HepG2 (cell line): ENCODE measurements around the gene ATP6V0A1. TPM values are rescaled to one million over a fixed set of nuclear protein-coding genes. Genes with fewer than 3 reads are reported as not detected.

Experiments
- ELF3 ChIP-seq: IDR thresholded peaks from 2 replicates; pipeline ENCODE4 v1.6.1; 2016; ENCODE audit warnings: missing genetic modification reagents, missing compliant biosample characterization
- HHEX ChIP-seq: IDR thresholded peaks from 2 replicates; pipeline ENCODE4 v1.6.1; 2016; ENCODE audit warnings: control low read depth
- JDP2 ChIP-seq: sonication (generic); formaldehyde crosslinking; IDR thresholded peaks from 2 replicates; pipeline ENCODE4 v1.8.1; 2022; ENCODE audit warnings: missing genetic modification reagents, borderline replicate concordance
- KLF16 ChIP-seq, 2 experiments: sonication (generic) in 1 of 2; formaldehyde crosslinking in 1 of 2; IDR thresholded peaks; 2 replicates each; pipeline versions ENCODE4 v1.6.1 to v1.8.0; 2016 to 2023; ENCODE audit warnings: missing genetic modification reagents in 2 of 2, missing compliant biosample characterization in 1 of 2
- NFE2 ChIP-seq: sonication (generic); formaldehyde crosslinking; IDR thresholded peaks from 2 replicates; pipeline ENCODE4 v1.4.0; 2020; ENCODE audit warnings: missing genetic modification reagents
- NFRKB ChIP-seq: fragments of 450-650 bp; IDR thresholded peaks from 2 replicates; pipeline ENCODE4 v1.6.1; 2017
- RCOR2 ChIP-seq: IDR thresholded peaks from 2 replicates; pipeline ENCODE4 v1.6.1; 2016; ENCODE audit warnings: missing biosample characterization, missing genetic modification reagents
- SMAD3 ChIP-seq: sonication (generic); formaldehyde crosslinking; IDR thresholded peaks from 2 replicates; pipeline ENCODE4 v1.4.0; 2020; ENCODE audit warnings: missing genetic modification reagents
- SNAI1 ChIP-seq: sonication (generic); formaldehyde crosslinking; IDR thresholded peaks from 2 replicates; pipeline ENCODE4 v1.5.0; 2020; ENCODE audit warnings: mild to moderate bottlenecking, missing genetic modification reagents, borderline replicate concordance
- ZNF138 ChIP-seq: sonication (generic); formaldehyde crosslinking; IDR thresholded peaks from 2 replicates; pipeline ENCODE4 v1.5.0; 2020; ENCODE audit warnings: mild to moderate bottlenecking, low read depth, missing genetic modification reagents
- ZNF317 ChIP-seq: sonication (generic); formaldehyde crosslinking; IDR thresholded peaks from 2 replicates; pipeline ENCODE4 v1.5.0; 2020; ENCODE audit warnings: mild to moderate bottlenecking, missing genetic modification reagents
- ZNF510 ChIP-seq: sonication (generic); formaldehyde crosslinking; IDR thresholded peaks from 2 replicates; pipeline ENCODE4 v1.4.0; 2020; ENCODE audit warnings: low read depth, mild to moderate bottlenecking, missing genetic modification reagents
- polyA plus RNA-seq, 8 experiments: library from polyadenylated mRNA; depleted of rRNA in 3 of 8; stranded (reverse) in 7 of 8; unstranded in 1 of 8; fragments of >200 nt; fragmentation: Illumina TruSeq in 4 of 8; extraction: Trizol in 4 of 8; gene quantifications; 2 replicates each; pipeline versions ENCODE4 v1.2.1 to v1.2.3, GENCODE V29; 2011 to 2016; ENCODE audit warnings: low read depth in 4 of 8, missing spikeins in 1 of 8, mixed read lengths in 1 of 8; ENCODE audit not compliant: insufficient read depth in 1 of 8
- total RNA-seq, 5 experiments: library from RNA; depleted of rRNA; stranded (reverse); fragments of >200 nt; fragmentation: Illumina TruSeq; extraction: Trizol; gene quantifications; 2 replicates each; pipeline ENCODE4 v1.2.3, GENCODE V29; 2016; ENCODE audit warnings: low read depth in 1 of 5
- TF ChIP-seq, protein P1 (sequence below): IDR thresholded peaks from 2 replicates; pipeline ENCODE4 v1.6.1; 2016; ENCODE audit warnings: control low read depth
- TF ChIP-seq, protein P2 (sequence below): fragments of 450-650 bp; IDR thresholded peaks from 2 replicates; pipeline ENCODE4 v1.6.1; 2016
- TF ChIP-seq, protein P3 (sequence below): sonication (generic); formaldehyde crosslinking; IDR thresholded peaks from 2 replicates; pipeline ENCODE4 v1.4.0; 2020; ENCODE audit warnings: mild to moderate bottlenecking, missing genetic modification reagents
- TF ChIP-seq, protein P4 (sequence below): sonication (generic); formaldehyde crosslinking; IDR thresholded peaks from 2 replicates; pipeline ENCODE4 v1.4.0; 2020; ENCODE audit warnings: missing genetic modification reagents
- TF ChIP-seq, protein P5 (sequence below): sonication (generic); formaldehyde crosslinking; IDR thresholded peaks from 2 replicates; pipeline ENCODE4 v1.5.1; 2020; ENCODE audit warnings: missing genetic modification reagents, mild to moderate bottlenecking, borderline replicate concordance
- TF ChIP-seq, protein P6 (sequence below): sonication (generic); formaldehyde crosslinking; IDR thresholded peaks from 2 replicates; pipeline ENCODE4 v1.5.0; 2020; ENCODE audit warnings: missing genetic modification reagents

The ATP6V0A1 gene
- total and polyA plus RNA-seq, 2 of the 13 experiments (the other 11 are each of a cell fraction or from before 2014, with no cell fraction given): 27.9 to 54.1 TPM

DNA sequence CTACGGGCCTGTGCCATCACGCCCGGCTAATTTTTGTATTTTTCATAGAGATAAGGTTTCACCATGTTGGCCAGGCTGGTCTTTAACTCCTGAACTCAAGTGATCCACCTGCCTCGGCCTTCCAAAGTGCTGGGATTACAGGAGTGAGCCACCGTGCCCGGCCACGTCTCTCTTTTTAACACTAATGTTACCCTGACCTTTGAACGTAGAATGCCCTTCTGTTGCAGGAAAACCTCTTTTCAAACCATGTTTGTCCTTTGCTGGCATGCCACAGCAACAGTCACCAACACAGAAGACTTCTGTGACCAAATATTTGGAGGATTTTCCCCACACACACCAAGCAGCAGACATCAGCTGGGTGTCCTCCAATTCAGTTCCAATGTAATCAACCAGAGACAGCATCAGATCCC, 86.2 kb downstream of the ATP6V0A1 start (continued):
- TF ChIP-seq, protein P1, sequence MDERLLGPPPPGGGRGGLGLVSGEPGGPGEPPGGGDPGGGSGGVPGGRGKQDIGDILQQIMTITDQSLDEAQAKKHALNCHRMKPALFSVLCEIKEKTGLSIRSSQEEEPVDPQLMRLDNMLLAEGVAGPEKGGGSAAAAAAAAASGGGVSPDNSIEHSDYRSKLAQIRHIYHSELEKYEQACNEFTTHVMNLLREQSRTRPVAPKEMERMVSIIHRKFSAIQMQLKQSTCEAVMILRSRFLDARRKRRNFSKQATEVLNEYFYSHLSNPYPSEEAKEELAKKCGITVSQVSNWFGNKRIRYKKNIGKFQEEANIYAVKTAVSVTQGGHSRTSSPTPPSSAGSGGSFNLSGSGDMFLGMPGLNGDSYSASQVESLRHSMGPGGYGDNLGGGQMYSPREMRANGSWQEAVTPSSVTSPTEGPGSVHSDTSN: no peak
- TF ChIP-seq HHEX (CRISPR knock-in tag) (no peak), ZNF510 (CRISPR knock-in tag) (no peak), NFRKB (no peak), SNAI1 (CRISPR knock-in tag) (no peak), KLF16 (CRISPR knock-in tag; IDR thresholded peaks at IDR 0.05) (no peak), ZNF138 (CRISPR knock-in tag) (no peak), ZNF317 (CRISPR knock-in tag) (peak; percentile 22; the same call in 1 of the 2 replicates), RCOR2 (CRISPR knock-in tag) (no peak), JDP2 (no peak), NFE2 (CRISPR knock-in tag) (no peak), SMAD3 (CRISPR knock-in tag) (no peak), ELF3 (peak; percentile 59)
- TF ChIP-seq, protein P2, sequence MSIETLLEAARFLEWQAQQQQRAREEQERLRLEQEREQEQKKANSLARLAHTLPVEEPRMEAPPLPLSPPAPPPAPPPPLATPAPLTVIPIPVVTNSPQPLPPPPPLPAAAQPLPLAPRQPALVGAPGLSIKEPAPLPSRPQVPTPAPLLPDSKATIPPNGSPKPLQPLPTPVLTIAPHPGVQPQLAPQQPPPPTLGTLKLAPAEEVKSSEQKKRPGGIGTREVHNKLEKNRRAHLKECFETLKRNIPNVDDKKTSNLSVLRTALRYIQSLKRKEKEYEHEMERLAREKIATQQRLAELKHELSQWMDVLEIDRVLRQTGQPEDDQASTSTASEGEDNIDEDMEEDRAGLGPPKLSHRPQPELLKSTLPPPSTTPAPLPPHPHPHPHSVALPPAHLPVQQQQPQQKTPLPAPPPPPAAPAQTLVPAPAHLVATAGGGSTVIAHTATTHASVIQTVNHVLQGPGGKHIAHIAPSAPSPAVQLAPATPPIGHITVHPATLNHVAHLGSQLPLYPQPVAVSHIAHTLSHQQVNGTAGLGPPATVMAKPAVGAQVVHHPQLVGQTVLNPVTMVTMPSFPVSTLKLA: no peak
- TF ChIP-seq, protein P3, sequence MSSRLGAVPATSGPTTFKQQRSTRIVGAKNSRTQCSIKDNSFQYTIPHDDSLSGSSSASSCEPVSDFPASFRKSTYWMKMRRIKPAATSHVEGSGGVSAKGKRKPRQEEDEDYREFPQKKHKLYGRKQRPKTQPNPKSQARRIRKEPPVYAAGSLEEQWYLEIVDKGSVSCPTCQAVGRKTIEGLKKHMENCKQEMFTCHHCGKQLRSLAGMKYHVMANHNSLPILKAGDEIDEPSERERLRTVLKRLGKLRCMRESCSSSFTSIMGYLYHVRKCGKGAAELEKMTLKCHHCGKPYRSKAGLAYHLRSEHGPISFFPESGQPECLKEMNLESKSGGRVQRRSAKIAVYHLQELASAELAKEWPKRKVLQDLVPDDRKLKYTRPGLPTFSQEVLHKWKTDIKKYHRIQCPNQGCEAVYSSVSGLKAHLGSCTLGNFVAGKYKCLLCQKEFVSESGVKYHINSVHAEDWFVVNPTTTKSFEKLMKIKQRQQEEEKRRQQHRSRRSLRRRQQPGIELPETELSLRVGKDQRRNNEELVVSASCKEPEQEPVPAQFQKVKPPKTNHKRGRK (CRISPR knock-in tag): no peak
- TF ChIP-seq, protein P4, sequence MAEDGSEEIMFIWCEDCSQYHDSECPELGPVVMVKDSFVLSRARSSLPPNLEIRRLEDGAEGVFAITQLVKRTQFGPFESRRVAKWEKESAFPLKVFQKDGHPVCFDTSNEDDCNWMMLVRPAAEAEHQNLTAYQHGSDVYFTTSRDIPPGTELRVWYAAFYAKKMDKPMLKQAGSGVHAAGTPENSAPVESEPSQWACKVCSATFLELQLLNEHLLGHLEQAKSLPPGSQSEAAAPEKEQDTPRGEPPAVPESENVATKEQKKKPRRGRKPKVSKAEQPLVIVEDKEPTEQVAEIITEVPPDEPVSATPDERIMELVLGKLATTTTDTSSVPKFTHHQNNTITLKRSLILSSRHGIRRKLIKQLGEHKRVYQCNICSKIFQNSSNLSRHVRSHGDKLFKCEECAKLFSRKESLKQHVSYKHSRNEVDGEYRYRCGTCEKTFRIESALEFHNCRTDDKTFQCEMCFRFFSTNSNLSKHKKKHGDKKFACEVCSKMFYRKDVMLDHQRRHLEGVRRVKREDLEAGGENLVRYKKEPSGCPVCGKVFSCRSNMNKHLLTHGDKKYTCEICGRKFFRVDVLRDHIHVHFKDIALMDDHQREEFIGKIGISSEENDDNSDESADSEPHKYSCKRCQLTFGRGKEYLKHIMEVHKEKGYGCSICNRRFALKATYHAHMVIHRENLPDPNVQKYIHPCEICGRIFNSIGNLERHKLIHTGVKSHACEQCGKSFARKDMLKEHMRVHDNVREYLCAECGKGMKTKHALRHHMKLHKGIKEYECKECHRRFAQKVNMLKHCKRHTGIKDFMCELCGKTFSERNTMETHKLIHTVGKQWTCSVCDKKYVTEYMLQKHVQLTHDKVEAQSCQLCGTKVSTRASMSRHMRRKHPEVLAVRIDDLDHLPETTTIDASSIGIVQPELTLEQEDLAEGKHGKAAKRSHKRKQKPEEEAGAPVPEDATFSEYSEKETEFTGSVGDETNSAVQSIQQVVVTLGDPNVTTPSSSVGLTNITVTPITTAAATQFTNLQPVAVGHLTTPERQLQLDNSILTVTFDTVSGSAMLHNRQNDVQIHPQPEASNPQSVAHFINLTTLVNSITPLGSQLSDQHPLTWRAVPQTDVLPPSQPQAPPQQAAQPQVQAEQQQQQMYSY (CRISPR knock-in tag): no peak
- TF ChIP-seq, protein P5, sequence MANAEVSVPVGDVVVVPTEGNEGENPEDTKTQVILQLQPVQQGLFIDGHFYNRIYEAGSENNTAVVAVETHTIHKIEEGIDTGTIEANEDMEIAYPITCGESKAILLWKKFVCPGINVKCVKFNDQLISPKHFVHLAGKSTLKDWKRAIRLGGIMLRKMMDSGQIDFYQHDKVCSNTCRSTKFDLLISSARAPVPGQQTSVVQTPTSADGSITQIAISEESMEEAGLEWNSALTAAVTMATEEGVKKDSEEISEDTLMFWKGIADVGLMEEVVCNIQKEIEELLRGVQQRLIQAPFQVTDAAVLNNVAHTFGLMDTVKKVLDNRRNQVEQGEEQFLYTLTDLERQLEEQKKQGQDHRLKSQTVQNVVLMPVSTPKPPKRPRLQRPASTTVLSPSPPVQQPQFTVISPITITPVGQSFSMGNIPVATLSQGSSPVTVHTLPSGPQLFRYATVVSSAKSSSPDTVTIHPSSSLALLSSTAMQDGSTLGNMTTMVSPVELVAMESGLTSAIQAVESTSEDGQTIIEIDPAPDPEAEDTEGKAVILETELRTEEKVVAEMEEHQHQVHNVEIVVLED: no peak
- TF ChIP-seq, protein P6, sequence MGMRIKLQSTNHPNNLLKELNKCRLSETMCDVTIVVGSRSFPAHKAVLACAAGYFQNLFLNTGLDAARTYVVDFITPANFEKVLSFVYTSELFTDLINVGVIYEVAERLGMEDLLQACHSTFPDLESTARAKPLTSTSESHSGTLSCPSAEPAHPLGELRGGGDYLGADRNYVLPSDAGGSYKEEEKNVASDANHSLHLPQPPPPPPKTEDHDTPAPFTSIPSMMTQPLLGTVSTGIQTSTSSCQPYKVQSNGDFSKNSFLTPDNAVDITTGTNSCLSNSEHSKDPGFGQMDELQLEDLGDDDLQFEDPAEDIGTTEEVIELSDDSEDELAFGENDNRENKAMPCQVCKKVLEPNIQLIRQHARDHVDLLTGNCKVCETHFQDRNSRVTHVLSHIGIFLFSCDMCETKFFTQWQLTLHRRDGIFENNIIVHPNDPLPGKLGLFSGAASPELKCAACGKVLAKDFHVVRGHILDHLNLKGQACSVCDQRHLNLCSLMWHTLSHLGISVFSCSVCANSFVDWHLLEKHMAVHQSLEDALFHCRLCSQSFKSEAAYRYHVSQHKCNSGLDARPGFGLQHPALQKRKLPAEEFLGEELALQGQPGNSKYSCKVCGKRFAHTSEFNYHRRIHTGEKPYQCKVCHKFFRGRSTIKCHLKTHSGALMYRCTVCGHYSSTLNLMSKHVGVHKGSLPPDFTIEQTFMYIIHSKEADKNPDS (CRISPR knock-in tag): no peak
